ENCODE measurements around the gene CSTA.

CSTA gene

GRCh38 chr3:122324871-122325323 is at the start of gene CSTA:
Gene CSTA (plus strand): TSS chr3:122325248. CDS start chr3:122325293, 45 bp downstream.
- TF ChIP-seq Cebpa-rat (IDR thresholded peaks at IDR 0.05), result no peak
- Histone ChIP-seq H3K4me1 (no peaks in the 10 kb centered on the region), H3K4me3 (no peak within 1 kb of the TSS), H3K9me3 (no peaks in the 10 kb centered on the region), H3K36me3 (no peaks in the 10 kb centered on the region), H3K27me3 (no peaks in the 10 kb centered on the region), H3K27ac (no peak within 1 kb of the TSS), H3K4me2 (no peak within 1 kb of the TSS), H3K9ac (no peak within 1 kb of the TSS), H4K20me1 (no peaks in the 10 kb centered on the region)

DNA sequence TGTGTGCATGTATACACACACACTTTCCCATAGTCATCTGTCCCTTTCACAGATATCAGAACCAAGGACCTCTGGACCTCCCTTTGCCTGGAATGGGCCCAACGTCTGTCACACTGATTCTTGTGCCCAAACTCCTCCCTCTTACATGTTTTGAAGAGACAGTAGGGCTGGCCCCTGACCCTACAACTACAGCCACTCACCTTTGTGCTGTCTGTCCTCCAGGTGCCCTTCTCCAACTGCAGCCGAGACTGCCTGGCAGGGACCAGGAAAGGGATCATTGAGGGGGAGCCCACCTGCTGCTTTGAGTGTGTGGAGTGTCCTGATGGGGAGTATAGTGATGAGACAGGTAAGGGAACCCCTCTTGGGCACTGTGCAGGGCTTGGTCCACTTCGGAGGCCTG is 43.2 kb upstream of the CSTA start:
- Histone ChIP-seq H3K4me1 (peaks cover 4% of the 10 kb centered on the region), H3K36me3 (no peaks in the 10 kb centered on the region), H3K9me3 (no peaks in the 10 kb centered on the region), H3K27me3 (no peaks in the 10 kb centered on the region), H3K4me3 (no peak overlapping the region), H3K4me2 (no peak overlapping the region), H3K27ac (no peak overlapping the region), H3K9ac (no peak overlapping the region), H4K20me1 (no peaks in the 10 kb centered on the region)
- TF ChIP-seq Cebpa-rat (IDR thresholded peaks at IDR 0.05), result no peak

GRCh38 chr3:122283796-122284445 is 41.1 kb upstream of the CSTA start:
- H3K4me2 ChIP-seq, result no peak overlapping the region
- TF ChIP-seq Cebpa-rat (IDR thresholded peaks at IDR 0.05), result no peak
- no peaks in the 10 kb centered on the region for H3K36me3 ChIP-seq
- no peaks in the 10 kb centered on the region for H3K9me3 ChIP-seq
- H3K4me3 ChIP-seq, result no peak overlapping the region
- H4K20me1 ChIP-seq, result no peaks in the 10 kb centered on the region
- no peak overlapping the region for H3K9ac ChIP-seq
- H3K27ac ChIP-seq, result no peak overlapping the region
- H3K27me3 ChIP-seq, result no peaks in the 10 kb centered on the region
- peaks cover 18% of the 10 kb centered on the region for H3K4me1 ChIP-seq

- Histone ChIP-seq H3K4me1 (peaks cover 19% of the 10 kb centered on the region), H4K20me1 (no peaks in the 10 kb centered on the region), H3K36me3 (no peaks in the 10 kb centered on the region), H3K9me3 (no peaks in the 10 kb centered on the region), H3K27me3 (no peaks in the 10 kb centered on the region), H3K27ac (no peak overlapping the region), H3K4me3 (no peak overlapping the region), H3K4me2 (no peak overlapping the region), H3K9ac (no peak overlapping the region)
- TF ChIP-seq Cebpa-rat (IDR thresholded peaks at IDR 0.05), result no peak
These were observed 40.6 kb upstream of the CSTA start for GRCh38 chr3:122284486-122284885.

- TF ChIP-seq Cebpa-rat (IDR thresholded peaks at IDR 0.05), result no peak
- H3K4me1 ChIP-seq, result peaks cover 44% of the 10 kb centered on the region
- H3K27me3 ChIP-seq, result no peaks in the 10 kb centered on the region
- no peak overlapping the region for H3K9ac ChIP-seq
- H3K4me3 ChIP-seq, result no peak overlapping the region
- H3K9me3 ChIP-seq, result no peaks in the 10 kb centered on the region
- no peaks in the 10 kb centered on the region for H3K36me3 ChIP-seq
- H3K27ac ChIP-seq, result no peak overlapping the region
- H4K20me1 ChIP-seq, result no peaks in the 10 kb centered on the region
- H3K4me2 ChIP-seq, result peak overlapping the region; percentile 63
These were observed 30.7 kb upstream of the CSTA start for GRCh38 chr3:122294359-122294758.

DNA sequence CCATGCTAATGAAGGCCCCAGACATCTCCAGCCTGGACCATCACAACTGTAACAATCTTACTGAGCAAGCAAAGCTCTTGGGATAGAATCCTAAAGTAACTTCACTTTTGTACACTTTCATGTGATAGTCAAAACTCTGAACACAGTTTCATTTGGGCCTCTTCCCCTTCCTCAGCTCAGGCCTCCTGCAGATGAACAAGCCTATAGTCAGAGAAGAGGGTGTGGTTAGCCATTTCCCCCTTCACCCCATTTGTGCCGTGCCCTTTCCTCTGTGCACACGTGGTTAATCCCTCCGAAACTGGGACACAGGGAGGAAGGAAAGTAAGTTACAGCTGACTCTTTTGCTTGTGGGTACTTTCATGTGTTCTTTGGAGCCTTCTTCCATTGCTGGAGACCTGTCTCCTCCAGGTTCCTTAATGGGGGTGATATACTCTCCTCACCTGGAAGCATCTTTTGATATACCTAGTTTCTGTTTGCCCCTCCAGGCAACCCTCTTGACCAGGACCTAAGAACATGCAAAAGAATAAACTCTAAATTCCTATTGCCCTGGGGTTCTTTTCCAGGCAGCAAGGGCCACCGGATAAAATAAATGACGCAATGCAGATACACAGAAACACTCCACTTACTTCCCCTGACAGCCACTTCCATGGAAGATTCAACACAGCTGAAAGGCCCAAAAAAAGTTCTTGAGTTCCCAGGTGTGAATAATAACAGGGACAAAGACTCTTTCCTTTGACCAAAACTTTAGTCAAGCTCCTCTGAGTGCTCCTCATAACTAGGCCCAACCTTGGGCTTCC is 29.6 kb upstream of the CSTA start:
- Histone ChIP-seq H3K4me3 (no peak overlapping the region), H3K9ac (no peak overlapping the region), H3K36me3 (no peaks in the 10 kb centered on the region), H3K4me2 (peak overlapping the region; percentile 63), H4K20me1 (no peaks in the 10 kb centered on the region), H3K4me1 (peaks cover 33% of the 10 kb centered on the region), H3K27me3 (no peaks in the 10 kb centered on the region), H3K27ac (peak overlapping the region; percentile 36; the same call in 1 of the 2 replicates), H3K9me3 (no peaks in the 10 kb centered on the region)
- no peak for TF ChIP-seq Cebpa-rat (IDR thresholded peaks at IDR 0.05)

- no peak overlapping the region for H3K4me3 ChIP-seq
- no peaks in the 10 kb centered on the region for H4K20me1 ChIP-seq
- H3K4me2 ChIP-seq, result peak overlapping the region; percentile 11; the same call in 1 of the 2 replicates
- H3K36me3 ChIP-seq, result no peaks in the 10 kb centered on the region
- no peak overlapping the region for H3K27ac ChIP-seq
- no peak overlapping the region for H3K9ac ChIP-seq
- no peaks in the 10 kb centered on the region for H3K9me3 ChIP-seq
- H3K4me1 ChIP-seq, result peaks cover 40% of the 10 kb centered on the region
- no peak for TF ChIP-seq Cebpa-rat (IDR thresholded peaks at IDR 0.05)
- H3K27me3 ChIP-seq, result no peaks in the 10 kb centered on the region
These were observed 26.8 kb upstream of the CSTA start for GRCh38 chr3:122298239-122298638.

DNA sequence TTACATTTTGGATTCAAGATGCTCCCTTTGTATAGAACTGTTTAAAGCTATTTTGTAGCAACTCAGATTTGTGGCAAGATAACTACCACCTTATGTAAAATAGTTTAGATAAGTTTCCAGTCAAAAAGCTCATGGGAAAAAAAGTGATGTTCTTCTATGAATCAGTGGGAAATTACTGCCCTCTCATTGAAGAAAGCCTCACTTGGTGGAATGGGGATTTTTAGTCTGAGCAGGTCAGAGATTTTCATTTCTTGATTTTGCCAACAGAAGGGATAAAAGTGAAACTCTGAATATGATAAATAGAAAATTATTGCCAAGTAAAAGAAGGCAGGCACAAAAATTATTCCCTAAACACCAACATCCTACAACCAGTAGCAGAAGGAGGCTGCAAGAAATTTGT is 25.8 kb upstream of the CSTA start:
- H3K9me3 ChIP-seq, result no peaks in the 10 kb centered on the region
- TF ChIP-seq Cebpa-rat (IDR thresholded peaks at IDR 0.05), result no peak
- H3K9ac ChIP-seq, result no peak overlapping the region
- no peaks in the 10 kb centered on the region for H3K36me3 ChIP-seq
- no peaks in the 10 kb centered on the region for H4K20me1 ChIP-seq
- peaks cover 40% of the 10 kb centered on the region for H3K4me1 ChIP-seq
- no peak overlapping the region for H3K27ac ChIP-seq
- H3K4me3 ChIP-seq, result no peak overlapping the region
- no peak overlapping the region for H3K4me2 ChIP-seq
- no peaks in the 10 kb centered on the region for H3K27me3 ChIP-seq

- H3K4me3 ChIP-seq, result no peak overlapping the region
- no peaks in the 10 kb centered on the region for H3K36me3 ChIP-seq
- no peak overlapping the region for H3K9ac ChIP-seq
- no peak overlapping the region for H3K27ac ChIP-seq
- H3K4me2 ChIP-seq, result no peak overlapping the region
- H4K20me1 ChIP-seq, result no peaks in the 10 kb centered on the region
- H3K4me1 ChIP-seq, result peaks cover 32% of the 10 kb centered on the region
- no peak for TF ChIP-seq Cebpa-rat (IDR thresholded peaks at IDR 0.05)
- no peaks in the 10 kb centered on the region for H3K9me3 ChIP-seq
- no peaks in the 10 kb centered on the region for H3K27me3 ChIP-seq
These were observed 25.1 kb upstream of the CSTA start for GRCh38 chr3:122299872-122300460.

DNA sequence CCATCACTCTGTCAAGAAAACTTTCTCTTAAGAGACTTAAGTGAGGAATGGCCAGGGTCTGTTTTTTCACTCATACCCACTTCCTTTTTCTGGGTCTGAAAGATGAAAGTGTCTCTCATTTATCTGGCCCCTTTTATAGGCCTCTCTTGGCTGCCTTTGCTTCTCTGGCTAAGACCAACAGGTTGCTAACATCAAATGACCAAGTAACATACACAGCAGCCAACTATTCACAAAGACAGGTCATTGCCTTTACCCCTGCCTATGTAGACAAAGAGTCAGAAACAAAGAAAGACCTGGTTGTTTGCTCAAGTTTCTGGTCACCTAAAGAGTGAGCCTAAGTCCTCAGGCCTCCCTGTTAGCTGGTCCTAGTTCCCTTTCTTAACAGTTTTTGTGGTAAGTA is 24.0 kb upstream of the CSTA start:
- Histone ChIP-seq H3K36me3 (no peaks in the 10 kb centered on the region), H3K4me2 (no peak overlapping the region), H4K20me1 (no peaks in the 10 kb centered on the region), H3K9me3 (no peaks in the 10 kb centered on the region), H3K27me3 (no peaks in the 10 kb centered on the region), H3K4me3 (no peak overlapping the region), H3K4me1 (peaks cover 21% of the 10 kb centered on the region), H3K9ac (no peak overlapping the region), H3K27ac (no peak overlapping the region)
- TF ChIP-seq Cebpa-rat (IDR thresholded peaks at IDR 0.05), result no peak
